ENCODE results near the gene LRRC32.

Gene LRRC32

DNA sequence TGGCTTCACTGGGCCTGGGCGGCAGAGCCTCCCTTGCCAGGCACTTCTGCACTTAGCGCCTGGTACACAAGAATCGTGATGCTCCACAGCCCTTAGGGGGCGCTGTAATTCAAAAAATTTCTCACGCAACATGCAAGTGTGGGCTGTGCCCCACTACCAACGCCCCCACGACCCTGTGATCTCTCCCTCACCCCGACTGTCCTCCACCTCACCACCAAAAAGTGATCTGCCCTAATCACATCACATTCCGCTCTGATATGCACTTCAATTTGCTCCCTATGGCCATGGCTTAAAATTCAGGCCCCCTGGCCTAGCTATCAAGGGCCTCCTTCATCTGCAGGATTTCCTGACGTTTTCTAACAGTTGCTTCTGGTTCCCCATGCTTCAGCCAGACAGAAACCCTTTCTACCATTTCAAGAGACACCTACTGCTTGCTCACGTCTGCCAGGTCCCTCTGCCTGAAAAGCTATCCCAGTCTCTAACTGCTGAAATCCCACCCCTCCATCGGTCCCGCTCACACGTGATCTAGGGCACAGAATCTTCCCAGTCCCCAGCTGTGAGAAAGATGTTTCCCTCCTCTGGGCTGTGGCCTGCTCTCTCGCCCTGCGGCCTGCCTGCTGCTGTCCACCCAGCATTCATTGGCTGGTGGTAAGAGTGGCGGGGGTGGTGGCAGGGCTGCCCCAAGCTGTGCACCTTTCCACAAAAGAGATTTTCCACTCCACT lies 27.9 kb upstream of the LRRC32 start:
- Histone ChIP-seq H3K36me3 (ENCODE audit: control insufficient read depth, insufficient read depth, low read length, severe bottlenecking) (no peaks in the 10 kb centered on the region), H3K27me3 (replicated peaks; ENCODE audit: control insufficient read depth, insufficient read depth, low read length) (no peaks in the 10 kb centered on the region), H3K4me1 (ENCODE audit: control insufficient read depth, insufficient read depth, low read length) (peaks cover 41% of the 10 kb centered on the region), H3K4me3 (ENCODE audit: low read length) (no peak overlapping the region), H3K9me3 (ENCODE audit: control insufficient read depth, low read length) (no peaks in the 10 kb centered on the region), H3K9ac (ENCODE audit: low read length) (no peak overlapping the region)
- no peak for DNase-seq (ENCODE audit: low read depth)

- no peaks in the 10 kb centered on the region for H3K27me3 ChIP-seq (replicated peaks; ENCODE audit: control insufficient read depth, insufficient read depth, low read length)
Observed at GRCh38 chr11:76696756-76697155, 26.2 kb upstream of the LRRC32 start.

GRCh38 chr11:76695771-76696170 lies 25.2 kb upstream of the LRRC32 start:
- DNase-seq (ENCODE audit: low read depth): no peak
- Histone ChIP-seq H3K4me3 (ENCODE audit: low read length) (no peak overlapping the region), H3K36me3 (ENCODE audit: control insufficient read depth, insufficient read depth, low read length, severe bottlenecking) (no peaks in the 10 kb centered on the region), H3K27me3 (replicated peaks; ENCODE audit: control insufficient read depth, insufficient read depth, low read length) (no peaks in the 10 kb centered on the region), H3K4me1 (ENCODE audit: control insufficient read depth, insufficient read depth, low read length) (peaks cover 26% of the 10 kb centered on the region), H3K9ac (ENCODE audit: low read length) (no peak overlapping the region), H3K9me3 (ENCODE audit: control insufficient read depth, low read length) (no peaks in the 10 kb centered on the region)

More at GRCh38 chr11:76696756-76697155, 26.2 kb upstream of the LRRC32 start:
- H3K4me1 ChIP-seq (ENCODE audit: control insufficient read depth, insufficient read depth, low read length): peaks cover 31% of the 10 kb centered on the region
- DNase-seq (ENCODE audit: low read depth): no peak
- H3K36me3 ChIP-seq (ENCODE audit: control insufficient read depth, insufficient read depth, low read length, severe bottlenecking): no peaks in the 10 kb centered on the region
- H3K9me3 ChIP-seq (ENCODE audit: control insufficient read depth, low read length): no peaks in the 10 kb centered on the region
- no peak overlapping the region for H3K4me3 ChIP-seq (ENCODE audit: low read length)
- H3K9ac ChIP-seq (ENCODE audit: low read length): no peak overlapping the region

- Histone ChIP-seq H3K9ac (ENCODE audit: low read length) (no peak overlapping the region), H3K27me3 (replicated peaks; ENCODE audit: control insufficient read depth, insufficient read depth, low read length) (no peaks in the 10 kb centered on the region), H3K9me3 (ENCODE audit: control insufficient read depth, low read length) (no peaks in the 10 kb centered on the region), H3K36me3 (ENCODE audit: control insufficient read depth, insufficient read depth, low read length, severe bottlenecking) (no peaks in the 10 kb centered on the region), H3K4me3 (ENCODE audit: low read length) (no peak overlapping the region), H3K4me1 (ENCODE audit: control insufficient read depth, insufficient read depth, low read length) (peaks cover 26% of the 10 kb centered on the region)
- no peak for DNase-seq (ENCODE audit: low read depth)
Observed at GRCh38 chr11:76695133-76695532, 24.6 kb upstream of the LRRC32 start.

GRCh38 chr11:76694664-76695063 lies 24.1 kb upstream of the LRRC32 start:
- DNase-seq (ENCODE audit: low read depth): peak; percentile 67
- no peak overlapping the region for H3K4me3 ChIP-seq (ENCODE audit: low read length)
- H3K9ac ChIP-seq (ENCODE audit: low read length): no peak overlapping the region
- peaks cover 22% of the 10 kb centered on the region for H3K4me1 ChIP-seq (ENCODE audit: control insufficient read depth, insufficient read depth, low read length)
- no peaks in the 10 kb centered on the region for H3K36me3 ChIP-seq (ENCODE audit: control insufficient read depth, insufficient read depth, low read length, severe bottlenecking)
- H3K27me3 ChIP-seq (replicated peaks; ENCODE audit: control insufficient read depth, insufficient read depth, low read length): no peaks in the 10 kb centered on the region
- no peaks in the 10 kb centered on the region for H3K9me3 ChIP-seq (ENCODE audit: control insufficient read depth, low read length)

DNA sequence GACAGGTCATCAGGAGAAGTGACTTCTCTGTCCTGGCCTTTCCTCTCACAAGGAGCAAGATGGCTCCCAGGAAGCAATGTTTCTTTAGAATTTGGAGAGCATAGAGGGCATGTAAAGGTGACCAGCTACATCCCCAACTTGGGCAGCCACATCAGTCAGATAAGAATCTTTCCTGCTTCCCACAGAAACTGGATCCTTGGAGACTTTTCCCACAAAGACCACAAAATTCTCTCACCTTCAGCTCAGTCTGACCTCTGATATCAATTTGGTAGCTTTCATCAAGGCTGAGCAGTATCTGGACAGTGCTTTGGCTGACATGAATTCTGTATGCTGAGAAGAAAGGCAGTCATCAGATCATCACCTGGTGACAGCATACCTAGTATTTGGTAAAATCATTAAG lies 23.3 kb upstream of the LRRC32 start:
- DNase-seq (ENCODE audit: low read depth): no peak
- Histone ChIP-seq H3K4me1 (ENCODE audit: control insufficient read depth, insufficient read depth, low read length) (peaks cover 18% of the 10 kb centered on the region), H3K27me3 (replicated peaks; ENCODE audit: control insufficient read depth, insufficient read depth, low read length) (no peaks in the 10 kb centered on the region)

GRCh38 chr11:76692956-76693355 lies 22.4 kb upstream of the LRRC32 start:
- DNase-seq (ENCODE audit: low read depth): no peak

More for the DNA sequence above, 23.3 kb upstream of the LRRC32 start:
- Histone ChIP-seq H3K36me3 (ENCODE audit: control insufficient read depth, insufficient read depth, low read length, severe bottlenecking) (no peaks in the 10 kb centered on the region), H3K4me3 (ENCODE audit: low read length) (no peak overlapping the region), H3K9me3 (ENCODE audit: control insufficient read depth, low read length) (no peaks in the 10 kb centered on the region), H3K9ac (ENCODE audit: low read length) (no peak overlapping the region)

DNA sequence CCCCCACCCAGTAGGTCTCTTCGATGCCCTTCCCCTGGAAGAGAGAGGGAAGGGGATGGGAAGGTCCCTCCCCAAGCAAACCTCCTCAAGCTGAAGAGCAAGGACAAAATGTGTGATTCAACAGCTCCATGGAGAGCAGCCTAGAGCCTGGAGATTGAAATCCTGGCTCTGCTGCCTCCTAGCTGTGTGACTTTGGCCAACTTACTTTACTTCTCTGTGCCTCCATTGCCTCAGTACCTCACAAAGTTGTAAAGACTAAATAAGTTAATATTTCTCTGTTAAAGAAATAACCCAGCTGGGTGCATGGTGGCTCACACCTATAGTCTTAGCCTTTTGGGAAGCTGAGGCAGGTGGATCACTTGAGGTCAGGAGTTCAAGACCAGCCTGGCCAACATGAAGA lies 21.1 kb upstream of the LRRC32 start:
- no peak for DNase-seq (ENCODE audit: low read depth)
- Histone ChIP-seq H3K4me3 (ENCODE audit: low read length) (no peak overlapping the region), H3K4me1 (ENCODE audit: control insufficient read depth, insufficient read depth, low read length) (peaks cover 18% of the 10 kb centered on the region)

More at GRCh38 chr11:76692956-76693355, 22.4 kb upstream of the LRRC32 start:
- Histone ChIP-seq H3K4me3 (ENCODE audit: low read length) (no peak overlapping the region), H3K9ac (ENCODE audit: low read length) (no peak overlapping the region), H3K27me3 (replicated peaks; ENCODE audit: control insufficient read depth, insufficient read depth, low read length) (no peaks in the 10 kb centered on the region), H3K36me3 (ENCODE audit: control insufficient read depth, insufficient read depth, low read length, severe bottlenecking) (no peaks in the 10 kb centered on the region), H3K4me1 (ENCODE audit: control insufficient read depth, insufficient read depth, low read length) (peaks cover 18% of the 10 kb centered on the region), H3K9me3 (ENCODE audit: control insufficient read depth, low read length) (no peaks in the 10 kb centered on the region)

GRCh38 chr11:76690736-76691135 lies 20.2 kb upstream of the LRRC32 start:
- H3K4me1 ChIP-seq (ENCODE audit: control insufficient read depth, insufficient read depth, low read length): peaks cover 18% of the 10 kb centered on the region
- H3K27me3 ChIP-seq (replicated peaks; ENCODE audit: control insufficient read depth, insufficient read depth, low read length): no peaks in the 10 kb centered on the region
- H3K4me3 ChIP-seq (ENCODE audit: low read length): no peak overlapping the region
- no peak overlapping the region for H3K9ac ChIP-seq (ENCODE audit: low read length)
- no peaks in the 10 kb centered on the region for H3K9me3 ChIP-seq (ENCODE audit: control insufficient read depth, low read length)
- DNase-seq (ENCODE audit: low read depth): peak; percentile 86
- no peaks in the 10 kb centered on the region for H3K36me3 ChIP-seq (ENCODE audit: control insufficient read depth, insufficient read depth, low read length, severe bottlenecking)

More for the DNA sequence above, 21.1 kb upstream of the LRRC32 start:
- Histone ChIP-seq H3K9me3 (ENCODE audit: control insufficient read depth, low read length) (no peaks in the 10 kb centered on the region), H3K27me3 (replicated peaks; ENCODE audit: control insufficient read depth, insufficient read depth, low read length) (no peaks in the 10 kb centered on the region), H3K9ac (ENCODE audit: low read length) (no peak overlapping the region), H3K36me3 (ENCODE audit: control insufficient read depth, insufficient read depth, low read length, severe bottlenecking) (no peaks in the 10 kb centered on the region)

DNA sequence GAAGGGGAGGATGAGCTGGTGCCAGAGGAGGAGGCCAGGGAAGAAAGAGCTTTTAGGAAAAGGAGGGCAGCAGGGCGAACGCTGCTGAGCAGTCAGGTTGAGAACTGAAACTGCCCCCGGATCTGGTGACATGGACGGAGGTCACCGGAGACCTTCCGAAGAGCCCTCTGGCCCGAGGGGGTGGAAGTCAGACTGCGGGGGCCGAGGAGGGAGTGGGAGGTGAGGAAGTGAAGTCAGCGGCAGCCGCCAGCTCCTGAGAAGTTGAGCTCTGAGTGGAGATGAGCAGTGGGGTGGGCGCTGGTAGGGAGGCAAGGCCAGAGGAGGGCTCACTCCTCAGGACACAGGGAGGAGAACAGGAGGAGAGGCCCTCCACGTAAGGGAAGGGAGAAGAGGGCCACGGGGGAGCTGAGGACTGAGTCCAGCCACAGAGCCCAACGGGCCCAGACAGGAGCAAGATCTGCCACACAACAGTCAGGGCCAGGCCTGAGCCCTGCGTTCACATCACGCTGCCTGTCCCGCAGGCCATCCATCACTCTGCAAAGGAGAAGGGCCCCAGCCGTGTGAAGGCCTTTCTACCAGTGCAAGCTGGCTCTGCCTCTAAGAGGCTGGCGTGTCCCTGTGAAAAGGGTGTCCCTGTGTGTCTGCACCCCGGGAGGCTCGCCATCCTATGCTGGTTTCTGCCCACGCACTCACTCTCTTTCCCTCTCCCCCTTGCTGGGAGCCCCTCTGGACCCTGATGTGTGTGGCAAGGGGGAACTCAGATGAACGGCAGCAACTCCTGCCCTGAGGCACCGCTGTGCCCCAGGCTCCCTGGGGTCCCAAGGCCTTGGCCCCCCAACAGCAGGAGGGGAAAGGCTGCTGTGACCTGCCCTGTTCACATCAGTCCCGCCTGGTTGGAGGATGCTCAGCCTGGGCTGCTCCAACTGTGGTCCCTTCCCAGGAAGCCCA lies 19.0 kb upstream of the LRRC32 start:
- no peak for DNase-seq (ENCODE audit: low read depth)
- H3K4me1 ChIP-seq (ENCODE audit: control insufficient read depth, insufficient read depth, low read length): peaks cover 18% of the 10 kb centered on the region
- H3K9me3 ChIP-seq (ENCODE audit: control insufficient read depth, low read length): peaks cover 1% of the 10 kb centered on the region
- H3K9ac ChIP-seq (ENCODE audit: low read length): no peak overlapping the region
- no peak overlapping the region for H3K4me3 ChIP-seq (ENCODE audit: low read length)
- no peaks in the 10 kb centered on the region for H3K36me3 ChIP-seq (ENCODE audit: control insufficient read depth, insufficient read depth, low read length, severe bottlenecking)
- H3K27me3 ChIP-seq (replicated peaks; ENCODE audit: control insufficient read depth, insufficient read depth, low read length): no peaks in the 10 kb centered on the region

GRCh38 chr11:76688146-76688545 lies 17.6 kb upstream of the LRRC32 start:
- Histone ChIP-seq H3K9ac (ENCODE audit: low read length) (no peak overlapping the region), H3K9me3 (ENCODE audit: control insufficient read depth, low read length) (peaks cover 4% of the 10 kb centered on the region), H3K27me3 (replicated peaks; ENCODE audit: control insufficient read depth, insufficient read depth, low read length) (no peaks in the 10 kb centered on the region), H3K36me3 (ENCODE audit: control insufficient read depth, insufficient read depth, low read length, severe bottlenecking) (no peaks in the 10 kb centered on the region), H3K4me1 (ENCODE audit: control insufficient read depth, insufficient read depth, low read length) (peaks cover 12% of the 10 kb centered on the region), H3K4me3 (ENCODE audit: low read length) (no peak overlapping the region)
- no peak for DNase-seq (ENCODE audit: low read depth)

All from adipocyte (in vitro differentiated cells).